Neuronal stem cell (in vitro differentiated cells): ENCODE measurements around the gene APEH.

Source experiments
- DNase-seq: peaks from one replicate; pipeline ENCODE4 v3.0.0-alpha.2; 2013; ENCODE audit warnings: low spot score
- H2AFZ ChIP-seq: one replicate; pipeline ENCODE4 v1.6.1; 2013; ENCODE audit warnings: mild to moderate bottlenecking, low read length, inconsistent platforms
- H2AK5ac ChIP-seq: 2 replicates; pipeline ENCODE4 v1.6.1; 2013; ENCODE audit warnings: low read depth, mild to moderate bottlenecking, inconsistent platforms, low read length, moderate library complexity, mixed read lengths
- H2BK120ac ChIP-seq: 2 replicates; pipeline ENCODE4 v1.6.1; 2013; ENCODE audit warnings: low read depth, mild to moderate bottlenecking, inconsistent platforms, low read length, moderate library complexity, mixed read lengths
- H2BK12ac ChIP-seq: one replicate; pipeline ENCODE4 v1.6.1; 2013; ENCODE audit warnings: low read length, inconsistent platforms
- H2BK15ac ChIP-seq: 2 replicates; pipeline ENCODE4 v1.6.1; 2013; ENCODE audit warnings: mild to moderate bottlenecking, low read length, inconsistent platforms, mixed read lengths
- H2BK5ac ChIP-seq: one replicate; pipeline ENCODE4 v1.6.1; 2013; ENCODE audit warnings: inconsistent platforms, mild to moderate bottlenecking, low read length, moderate library complexity
- H3K14ac ChIP-seq: one replicate; pipeline ENCODE4 v1.6.1; 2013; ENCODE audit warnings: low read length, inconsistent platforms
- H3K18ac ChIP-seq: 2 replicates; pipeline ENCODE4 v1.6.1; 2013; ENCODE audit warnings: low read length, inconsistent platforms
- H3K23ac ChIP-seq: 2 replicates; pipeline ENCODE4 v1.6.1; 2013; ENCODE audit warnings: low read depth, mild to moderate bottlenecking, mixed read lengths, low read length, inconsistent platforms; ENCODE audit not compliant: poor library complexity
- H3K27ac ChIP-seq: replicated peaks from 3 replicates; pipeline ENCODE4 v1.5.1; 2013; ENCODE audit warnings: low read length, inconsistent platforms
- H3K27me3 ChIP-seq, 3 experiments: 2 replicates each; pipeline ENCODE4 v1.6.1; 2013; ENCODE audit warnings: low read length in 3 of 3, mild to moderate bottlenecking in 2 of 3, inconsistent platforms in 1 of 3, low read depth in 1 of 3, mixed read lengths in 1 of 3, moderate library complexity in 1 of 3; ENCODE audit not compliant: control insufficient read depth in 3 of 3, insufficient read depth in 3 of 3
- H3K36me3 ChIP-seq, 2 donors: replicated peaks in 1 of 2; 2 replicates each; pipeline ENCODE4 v1.6.1; 2013; ENCODE audit warnings: low read length in 2 of 2; ENCODE audit not compliant: control insufficient read depth in 2 of 2, insufficient read depth in 2 of 2
- H3K4ac ChIP-seq: 2 replicates; pipeline ENCODE4 v1.6.1; 2013; ENCODE audit warnings: inconsistent platforms, mild to moderate bottlenecking, low read length, moderate library complexity
- H3K4me1 ChIP-seq, 2 donors: 1 replicate in 1 of 2; 2 replicates in 1 of 2; pipeline ENCODE4 v1.6.1; 2013; ENCODE audit warnings: low read length in 2 of 2, low read depth in 1 of 2; ENCODE audit not compliant: control insufficient read depth in 2 of 2, insufficient read depth in 1 of 2
- H3K4me2 ChIP-seq: one replicate; pipeline ENCODE4 v1.6.1; 2013; ENCODE audit warnings: mild to moderate bottlenecking, low read length, inconsistent platforms; ENCODE audit not compliant: insufficient read depth, poor library complexity, severe bottlenecking
- H3K4me3 ChIP-seq, 2 donors: 2 replicates each; pipeline ENCODE4 v1.5.1; 2013; ENCODE audit warnings: low read length in 2 of 2, mild to moderate bottlenecking in 2 of 2, inconsistent platforms in 1 of 2, moderate library complexity in 1 of 2
- H3K79me1 ChIP-seq: one replicate; pipeline ENCODE4 v1.6.1; 2013; ENCODE audit warnings: low read depth, mild to moderate bottlenecking, inconsistent platforms, low read length, moderate library complexity
- H3K9ac ChIP-seq: one replicate; pipeline ENCODE4 v1.6.1; 2013; ENCODE audit warnings: mild to moderate bottlenecking, low read depth, low read length, inconsistent platforms; ENCODE audit not compliant: poor library complexity
- H3K9me3 ChIP-seq, 2 donors: replicated peaks in 1 of 2; 2 replicates each; pipeline versions ENCODE3 to v1.6.1; 2013; ENCODE audit warnings: low read length in 2 of 2, mild to moderate bottlenecking in 2 of 2, inconsistent platforms in 1 of 2, low read depth in 1 of 2, mixed read lengths in 1 of 2, moderate library complexity in 1 of 2; ENCODE audit not compliant: control insufficient read depth in 2 of 2, insufficient read depth in 1 of 2
- H4K8ac ChIP-seq: one replicate; pipeline ENCODE4 v1.6.1; 2013; ENCODE audit warnings: low read depth, mild to moderate bottlenecking, inconsistent platforms, low read length, moderate library complexity
- H4K91ac ChIP-seq: one replicate; pipeline ENCODE4 v1.6.1; 2013; ENCODE audit warnings: low read length, low read depth, mild to moderate bottlenecking, inconsistent platforms; ENCODE audit not compliant: poor library complexity
- WGBS, 2 donors: extraction: QIAGEN DNeasy Blood & Tissue Kit; methylation state at CpG; one replicate each; pipeline ENCODE4 v1.1.7; 2013; ENCODE audit warnings: missing lambda C conversion rate in 2 of 2, mixed read lengths in 1 of 2; ENCODE audit not compliant: insufficient read length in 2 of 2, insufficient replicate concordance in 1 of 2; ENCODE audit errors: extremely low coverage in 2 of 2; 5-methylcytosine and 5-hydroxymethylcytosine counted together

APEH gene

DNA sequence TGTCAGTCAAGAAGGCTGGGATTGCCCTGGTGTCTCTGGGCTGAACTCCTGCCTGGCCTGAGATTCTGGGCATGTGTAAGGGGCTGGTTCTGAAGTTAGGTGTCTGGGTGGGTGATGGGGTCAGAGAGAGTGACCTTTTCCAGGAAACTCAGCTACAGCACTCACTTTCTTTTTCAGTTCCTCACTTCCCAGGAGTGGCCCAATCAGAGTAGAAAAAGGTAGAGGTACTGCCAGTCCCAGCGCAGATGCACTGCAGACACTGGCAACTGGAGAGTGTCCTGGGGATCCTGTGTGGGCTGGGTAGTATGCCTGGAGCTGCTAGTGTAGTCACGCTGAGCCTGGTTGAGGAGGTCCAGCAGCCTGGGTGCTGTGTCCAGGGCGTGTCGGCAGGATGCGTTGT lies 46.5 kb upstream of the APEH start:
- H3K4me3 ChIP-seq, result no peak overlapping the region
- H3K14ac ChIP-seq, result no peak overlapping the region
- H3K27me3 ChIP-seq, result no peaks in the 10 kb centered on the region
- H2AFZ ChIP-seq, result no peak overlapping the region
- no peaks in the 10 kb centered on the region for H3K79me1 ChIP-seq
- H3K9me3 ChIP-seq, result peaks cover 0 to 14% of the 10 kb centered on the region in 2 donors
- H2BK15ac ChIP-seq, result no peak overlapping the region
- H3K27ac ChIP-seq, result no peak overlapping the region
- no peak overlapping the region for H2AK5ac ChIP-seq
- no peaks in the 10 kb centered on the region for H3K4me1 ChIP-seq
- no peak overlapping the region for H3K4me2 ChIP-seq
- WGBS, 2 donors, result no CpG with 5 or more reads among the region's 5 CpGs
- H2BK12ac ChIP-seq, result no peak overlapping the region
- H3K36me3 ChIP-seq, result peaks cover 0 to 19% of the 10 kb centered on the region in 2 donors
- H2BK120ac ChIP-seq, result no peak overlapping the region
- H3K18ac ChIP-seq, result no peak overlapping the region
- no peak for DNase-seq
- H3K4ac ChIP-seq, result no peak overlapping the region
- H3K23ac ChIP-seq, result no peak overlapping the region
- no peak overlapping the region for H4K8ac ChIP-seq
- no peak overlapping the region for H3K9ac ChIP-seq
- no peak overlapping the region for H4K91ac ChIP-seq
- H2BK5ac ChIP-seq, result no peak overlapping the region

- no peak overlapping the region for H3K27ac ChIP-seq
- no peak overlapping the region for H3K4me2 ChIP-seq
- H3K23ac ChIP-seq, result no peak overlapping the region
- H3K14ac ChIP-seq, result no peak overlapping the region
- H2BK15ac ChIP-seq, result no peak overlapping the region
- no peak for DNase-seq
- H2BK120ac ChIP-seq, result no peak overlapping the region
- no peak overlapping the region for H2BK5ac ChIP-seq
- H3K9me3 ChIP-seq, result peaks cover 0 to 14% of the 10 kb centered on the region in 2 donors
- no peaks in the 10 kb centered on the region for H3K4me1 ChIP-seq
- no peak overlapping the region for H2BK12ac ChIP-seq
- H4K91ac ChIP-seq, result no peak overlapping the region
- H4K8ac ChIP-seq, result no peak overlapping the region
- no peak overlapping the region for H2AK5ac ChIP-seq
- no peak overlapping the region for H3K4ac ChIP-seq
- no peak overlapping the region for H3K9ac ChIP-seq
- no CpG with 5 or more reads among the region's 2 CpGs for WGBS, 2 donors
- H3K4me3 ChIP-seq, result no peak overlapping the region
- no peak overlapping the region for H2AFZ ChIP-seq
- H3K36me3 ChIP-seq, result peaks cover 0 to 19% of the 10 kb centered on the region in 2 donors
- H3K18ac ChIP-seq, result no peak overlapping the region
- H3K79me1 ChIP-seq, result no peaks in the 10 kb centered on the region
- H3K27me3 ChIP-seq, result no peaks in the 10 kb centered on the region
Measured at GRCh38 chr3:49628249-49628648, 45.9 kb upstream of the APEH start.

DNA sequence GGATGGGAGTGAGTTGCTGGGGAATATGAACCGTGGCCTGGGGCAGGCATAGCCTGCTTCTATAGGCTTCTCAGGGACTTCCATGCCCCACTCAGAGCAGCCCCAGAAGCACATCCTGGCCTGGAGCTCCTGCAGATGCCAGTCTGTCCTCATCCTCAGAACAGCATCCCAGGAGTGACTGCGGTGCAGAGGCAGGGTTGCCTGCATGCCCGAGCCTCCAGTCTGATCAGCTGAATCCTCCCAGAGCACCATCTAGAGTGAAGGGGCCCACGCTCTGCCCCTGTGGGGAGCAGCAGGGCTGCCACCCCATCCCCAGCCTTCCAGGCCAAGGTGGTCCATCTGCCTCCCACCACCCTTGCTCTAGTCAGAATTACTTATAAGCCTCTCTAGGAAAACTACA lies 44.7 kb upstream of the APEH start:
- no peaks in the 10 kb centered on the region for H3K79me1 ChIP-seq
- no peak overlapping the region for H2AFZ ChIP-seq
- no peak overlapping the region for H2AK5ac ChIP-seq
- no peak overlapping the region for H4K91ac ChIP-seq
- H2BK15ac ChIP-seq, result no peak overlapping the region
- DNase-seq, result no peak
- H3K9me3 ChIP-seq, result peaks cover 0 to 14% of the 10 kb centered on the region in 2 donors
- peaks cover 0 to 19% of the 10 kb centered on the region in 2 donors for H3K36me3 ChIP-seq
- no peak overlapping the region for H3K4me2 ChIP-seq
- no peak overlapping the region for H3K4me3 ChIP-seq
- no peak overlapping the region for H2BK5ac ChIP-seq
- WGBS, 2 donors, result no CpG with 5 or more reads among the region's 4 CpGs
- no peak overlapping the region for H3K18ac ChIP-seq
- H3K14ac ChIP-seq, result no peak overlapping the region
- no peaks in the 10 kb centered on the region for H3K4me1 ChIP-seq
- no peak overlapping the region for H2BK120ac ChIP-seq
- no peak overlapping the region for H4K8ac ChIP-seq
- no peaks in the 10 kb centered on the region for H3K27me3 ChIP-seq
- no peak overlapping the region for H3K4ac ChIP-seq
- H3K27ac ChIP-seq, result no peak overlapping the region
- no peak overlapping the region for H3K23ac ChIP-seq
- H3K9ac ChIP-seq, result no peak overlapping the region
- H2BK12ac ChIP-seq, result no peak overlapping the region

GRCh38 chr3:49629866-49630265 lies 44.3 kb upstream of the APEH start:
- no peak overlapping the region for H3K9ac ChIP-seq
- H3K36me3 ChIP-seq, result peaks cover 0 to 18% of the 10 kb centered on the region in 2 donors
- WGBS, 2 donors, result no CpG with 5 or more reads among the region's 6 CpGs

More at GRCh38 chr3:49629866-49630265, 44.3 kb upstream of the APEH start:
- DNase-seq, result no peak
- H3K9me3 ChIP-seq, result peaks cover 0 to 14% of the 10 kb centered on the region in 2 donors
- no peaks in the 10 kb centered on the region for H3K27me3 ChIP-seq
- no peak overlapping the region for H3K18ac ChIP-seq
- H3K4me2 ChIP-seq, result no peak overlapping the region
- no peak overlapping the region for H3K27ac ChIP-seq
- H2AFZ ChIP-seq, result no peak overlapping the region
- no peaks in the 10 kb centered on the region for H3K4me1 ChIP-seq
- H2BK5ac ChIP-seq, result no peak overlapping the region
- no peak overlapping the region for H2BK15ac ChIP-seq
- H4K8ac ChIP-seq, result no peak overlapping the region
- no peak overlapping the region for H3K14ac ChIP-seq
- H4K91ac ChIP-seq, result no peak overlapping the region
- no peak overlapping the region for H2BK120ac ChIP-seq
- H3K79me1 ChIP-seq, result no peaks in the 10 kb centered on the region
- H3K4ac ChIP-seq, result no peak overlapping the region
- no peak overlapping the region for H2AK5ac ChIP-seq
- no peak overlapping the region for H3K4me3 ChIP-seq
- no peak overlapping the region for H3K23ac ChIP-seq
- H2BK12ac ChIP-seq, result no peak overlapping the region
